Measurements from ENCODE around the gene DOCK2.

DNA sequence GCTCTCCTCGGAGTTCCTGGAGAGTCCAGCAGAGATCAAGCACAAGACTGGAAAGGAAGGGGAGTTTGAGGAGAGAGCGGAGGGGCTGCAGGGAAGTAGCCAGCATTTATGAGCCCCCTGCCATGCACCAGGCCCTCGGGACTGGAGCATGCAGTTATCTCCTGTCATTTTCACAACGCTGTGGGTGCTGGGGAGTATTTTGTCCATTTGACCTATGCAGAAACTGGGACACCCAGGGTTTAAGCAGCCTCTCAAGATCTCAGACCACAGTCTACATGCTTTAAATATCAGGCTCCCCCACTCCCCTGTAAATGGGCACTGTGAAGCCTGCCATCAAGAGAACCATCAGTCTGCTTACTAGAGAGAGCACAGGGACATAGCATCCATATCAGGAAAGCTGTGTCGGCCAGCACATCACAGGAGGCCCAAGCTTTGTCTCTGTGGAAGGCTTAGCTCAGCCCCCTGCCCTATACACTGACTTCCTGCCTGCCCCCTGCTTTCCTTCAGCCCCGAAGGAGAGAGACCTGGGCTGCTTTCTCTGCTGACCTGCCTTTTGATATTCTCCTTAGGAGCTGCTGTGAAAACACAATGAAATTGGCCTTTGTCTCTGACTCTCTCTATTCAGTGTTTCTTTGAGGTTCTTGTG lies 475.9 kb downstream of the DOCK2 start:
- TF ChIP-seq, protein P1, sequence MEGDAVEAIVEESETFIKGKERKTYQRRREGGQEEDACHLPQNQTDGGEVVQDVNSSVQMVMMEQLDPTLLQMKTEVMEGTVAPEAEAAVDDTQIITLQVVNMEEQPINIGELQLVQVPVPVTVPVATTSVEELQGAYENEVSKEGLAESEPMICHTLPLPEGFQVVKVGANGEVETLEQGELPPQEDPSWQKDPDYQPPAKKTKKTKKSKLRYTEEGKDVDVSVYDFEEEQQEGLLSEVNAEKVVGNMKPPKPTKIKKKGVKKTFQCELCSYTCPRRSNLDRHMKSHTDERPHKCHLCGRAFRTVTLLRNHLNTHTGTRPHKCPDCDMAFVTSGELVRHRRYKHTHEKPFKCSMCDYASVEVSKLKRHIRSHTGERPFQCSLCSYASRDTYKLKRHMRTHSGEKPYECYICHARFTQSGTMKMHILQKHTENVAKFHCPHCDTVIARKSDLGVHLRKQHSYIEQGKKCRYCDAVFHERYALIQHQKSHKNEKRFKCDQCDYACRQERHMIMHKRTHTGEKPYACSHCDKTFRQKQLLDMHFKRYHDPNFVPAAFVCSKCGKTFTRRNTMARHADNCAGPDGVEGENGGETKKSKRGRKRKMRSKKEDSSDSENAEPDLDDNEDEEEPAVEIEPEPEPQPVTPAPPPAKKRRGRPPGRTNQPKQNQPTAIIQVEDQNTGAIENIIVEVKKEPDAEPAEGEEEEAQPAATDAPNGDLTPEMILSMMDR (conservative IDR thresholded peaks at IDR 0.05; ENCODE audit: low read length) = no peak
- TF ChIP-seq EZH2phosphoT487 (IDR thresholded peaks at IDR 0.05; ENCODE audit: borderline replicate concordance) = no peak

Data from Loucy (cell line).